OCI-M2 (cell line): ENCODE data around the gene FAM131A.
"Not testable (repeated sequence)": the region's sequence is repeated elsewhere in the genome, so short reads cannot be mapped to it uniquely, and the experiment has no call there.

Experiments used
- DNase-seq: peaks from one replicate; lab custom pipeline; 2025; ENCODE audit not compliant: unreplicated experiment; lab: John Stamatoyannopoulos, UW

Gene FAM131A

DNA sequence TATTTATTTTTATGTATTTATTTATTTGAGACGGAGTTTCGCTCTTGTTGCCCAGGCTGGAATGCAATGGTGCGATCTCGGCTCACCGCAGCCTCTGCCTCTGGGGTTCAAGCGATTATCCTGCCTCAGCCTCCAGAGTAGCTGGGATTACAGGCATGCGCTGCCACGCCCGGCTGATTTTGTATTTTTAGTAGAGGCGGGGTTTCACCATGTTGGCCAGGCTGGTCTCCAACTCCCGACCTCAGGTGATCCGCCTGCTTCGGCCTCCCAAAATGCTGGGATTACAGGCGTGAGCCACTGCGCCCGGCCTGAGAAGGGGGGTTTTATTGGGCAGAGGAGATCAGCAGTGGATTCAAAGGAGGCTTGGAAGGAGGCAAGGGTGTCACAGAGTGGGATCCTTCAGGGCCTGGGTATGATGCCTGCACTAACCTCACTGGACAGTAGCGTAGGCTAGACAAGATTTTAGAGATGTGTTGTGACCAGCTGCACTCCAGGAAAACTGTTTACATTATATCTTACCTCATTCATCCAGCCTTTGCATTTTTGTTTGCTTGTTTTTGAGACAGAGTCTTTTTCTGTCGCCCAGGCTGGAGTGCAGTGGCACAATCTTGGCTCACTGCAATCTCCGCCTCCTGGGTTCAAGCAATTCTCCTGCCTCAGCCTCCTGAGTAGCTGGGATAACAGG is 2.2 kb downstream of the FAM131A start:
- DNase-seq, result not testable (repeated sequence)

DNA sequence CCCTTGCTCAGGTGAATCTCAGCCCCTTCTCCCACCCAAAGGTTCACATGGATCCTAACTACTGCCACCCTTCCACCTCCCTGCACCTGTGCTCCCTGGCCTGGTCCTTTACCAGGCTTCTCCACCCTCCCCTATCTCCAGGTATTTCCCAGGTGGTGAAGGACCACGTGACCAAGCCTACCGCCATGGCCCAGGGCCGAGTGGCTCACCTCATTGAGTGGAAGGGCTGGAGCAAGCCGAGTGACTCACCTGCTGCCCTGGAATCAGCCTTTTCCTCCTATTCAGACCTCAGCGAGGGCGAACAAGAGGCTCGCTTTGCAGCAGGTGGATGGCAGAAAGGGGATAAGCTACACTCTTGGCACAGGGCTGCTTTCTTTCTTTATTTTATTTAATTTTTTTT is 4.5 kb downstream of the FAM131A start:
- DNase-seq, result no peak

DNA sequence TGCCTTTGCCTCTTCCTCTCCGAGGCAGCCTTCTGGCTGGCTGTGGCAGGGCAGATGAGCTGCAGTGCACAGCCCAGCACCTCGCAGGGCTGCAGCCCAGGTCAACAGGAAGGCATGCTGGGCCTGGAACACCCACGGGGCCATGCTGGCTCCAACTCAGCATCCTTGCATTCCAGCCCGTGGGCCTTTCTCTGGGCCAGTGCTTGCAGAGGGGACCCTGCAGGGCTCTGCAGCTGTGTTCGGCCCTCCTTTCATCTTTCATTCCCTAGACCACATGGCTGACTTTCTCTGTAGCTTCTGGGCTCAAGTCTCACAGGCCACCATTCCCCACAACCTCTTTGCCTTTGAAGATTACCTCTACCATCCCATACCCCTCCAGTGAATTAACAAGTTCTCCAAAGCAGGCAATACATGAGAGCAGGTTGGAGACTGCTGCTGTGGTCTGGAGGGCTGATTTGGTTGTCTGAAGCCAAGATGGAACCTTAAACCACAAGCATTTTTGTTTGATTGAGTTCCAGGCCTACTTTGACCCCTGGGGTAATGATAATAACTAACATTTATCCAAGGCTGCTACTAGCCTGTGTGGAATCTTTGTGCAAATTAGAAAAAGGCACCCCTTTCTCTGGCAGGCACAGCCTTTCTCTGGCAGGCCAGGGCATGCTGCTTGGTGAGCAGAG is 5.9 kb downstream of the FAM131A start:
- no peak for DNase-seq

- no peak for DNase-seq
These were observed 7.3 kb downstream of the FAM131A start for GRCh38 chr3:184344579-184345316.

GRCh38 chr3:184345317-184346144 is 8.1 kb downstream of the FAM131A start:
- no peak for DNase-seq

DNA sequence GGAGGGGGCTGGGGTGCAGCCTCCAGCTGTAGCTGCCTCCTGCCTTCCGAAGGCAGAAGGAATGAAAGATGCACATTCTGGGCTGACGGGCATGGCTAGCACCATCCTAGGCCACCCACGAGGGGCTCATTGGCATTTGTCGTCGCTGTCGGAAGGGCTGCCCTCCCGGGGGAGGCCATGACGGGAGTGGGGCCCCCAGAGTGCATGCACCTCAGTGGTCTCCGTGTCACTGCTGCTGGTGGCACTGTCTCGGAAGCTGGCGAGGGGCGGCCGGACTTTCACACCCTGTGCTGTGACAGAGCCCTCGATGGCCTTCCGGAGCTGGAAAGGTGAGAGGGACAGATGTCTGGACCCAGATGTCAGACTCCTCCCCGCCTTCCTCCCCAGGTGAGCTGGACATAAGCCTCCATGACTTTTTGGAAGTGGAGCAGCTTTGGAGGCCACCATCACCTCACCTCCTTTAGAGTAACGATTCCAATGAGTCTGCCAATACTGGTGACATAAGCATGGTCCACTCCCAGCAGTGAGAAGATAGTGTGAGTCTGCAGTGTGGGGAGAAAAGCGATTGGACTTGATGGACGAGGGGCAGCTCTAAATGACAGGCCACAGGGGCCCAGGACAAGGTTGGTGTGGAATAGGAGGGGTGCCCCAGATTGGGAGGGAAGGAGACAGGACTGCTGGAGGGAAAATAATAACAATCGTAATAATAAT is 9.2 kb downstream of the FAM131A start:
- no peak for DNase-seq

DNA sequence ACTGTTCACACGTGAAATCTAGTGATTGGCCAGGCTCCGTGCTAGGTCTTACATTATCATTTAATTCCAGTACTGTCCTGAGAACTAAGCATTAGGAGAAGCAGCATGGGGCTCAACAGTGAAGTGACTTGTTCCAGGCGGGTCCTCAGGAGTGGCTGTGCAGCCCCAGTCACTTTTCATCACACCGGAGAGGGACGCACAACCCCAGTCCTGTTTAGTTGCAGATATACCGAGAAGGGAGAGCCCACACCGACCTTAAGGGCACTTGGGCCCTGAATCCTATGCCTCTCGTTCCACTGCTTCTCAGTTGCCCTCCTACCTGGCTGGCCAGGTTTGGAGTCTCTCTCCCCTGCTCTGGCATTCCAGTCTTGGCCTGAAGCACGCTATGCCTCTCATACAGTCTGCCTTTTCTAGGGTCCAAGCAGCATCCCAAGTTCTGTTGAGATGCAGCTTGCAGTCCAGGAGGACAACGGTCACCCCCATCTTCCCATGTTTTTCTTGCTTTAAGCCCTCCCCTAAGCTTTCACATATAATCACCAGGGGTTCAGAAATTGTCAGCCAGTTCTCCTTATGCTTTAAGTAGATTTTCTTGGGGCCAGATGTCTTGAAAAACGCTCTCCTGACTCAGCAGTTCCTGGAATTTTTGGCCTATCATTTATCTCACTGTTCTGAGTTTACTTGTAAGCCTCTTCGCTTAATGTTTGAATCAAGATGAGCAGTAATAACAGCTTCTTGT is 10.1 kb downstream of the FAM131A start:
- no peak for DNase-seq

DNA sequence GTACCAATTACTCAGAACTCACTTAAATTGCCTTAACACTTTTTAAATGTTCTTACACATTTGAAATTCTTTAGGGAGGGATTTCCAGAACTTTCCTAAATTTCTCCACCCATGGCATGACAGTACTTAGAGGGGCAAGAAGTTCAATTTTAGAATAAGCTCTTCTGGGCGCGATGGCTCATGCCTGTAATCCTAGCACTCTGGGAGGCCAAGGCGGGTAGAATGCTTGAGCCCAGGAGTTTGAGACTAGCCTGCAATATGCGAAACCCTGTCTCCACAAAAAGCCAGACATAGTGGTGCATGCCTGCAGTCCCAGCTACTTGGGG is 10.6 kb downstream of the FAM131A start:
- no peak for DNase-seq

DNA sequence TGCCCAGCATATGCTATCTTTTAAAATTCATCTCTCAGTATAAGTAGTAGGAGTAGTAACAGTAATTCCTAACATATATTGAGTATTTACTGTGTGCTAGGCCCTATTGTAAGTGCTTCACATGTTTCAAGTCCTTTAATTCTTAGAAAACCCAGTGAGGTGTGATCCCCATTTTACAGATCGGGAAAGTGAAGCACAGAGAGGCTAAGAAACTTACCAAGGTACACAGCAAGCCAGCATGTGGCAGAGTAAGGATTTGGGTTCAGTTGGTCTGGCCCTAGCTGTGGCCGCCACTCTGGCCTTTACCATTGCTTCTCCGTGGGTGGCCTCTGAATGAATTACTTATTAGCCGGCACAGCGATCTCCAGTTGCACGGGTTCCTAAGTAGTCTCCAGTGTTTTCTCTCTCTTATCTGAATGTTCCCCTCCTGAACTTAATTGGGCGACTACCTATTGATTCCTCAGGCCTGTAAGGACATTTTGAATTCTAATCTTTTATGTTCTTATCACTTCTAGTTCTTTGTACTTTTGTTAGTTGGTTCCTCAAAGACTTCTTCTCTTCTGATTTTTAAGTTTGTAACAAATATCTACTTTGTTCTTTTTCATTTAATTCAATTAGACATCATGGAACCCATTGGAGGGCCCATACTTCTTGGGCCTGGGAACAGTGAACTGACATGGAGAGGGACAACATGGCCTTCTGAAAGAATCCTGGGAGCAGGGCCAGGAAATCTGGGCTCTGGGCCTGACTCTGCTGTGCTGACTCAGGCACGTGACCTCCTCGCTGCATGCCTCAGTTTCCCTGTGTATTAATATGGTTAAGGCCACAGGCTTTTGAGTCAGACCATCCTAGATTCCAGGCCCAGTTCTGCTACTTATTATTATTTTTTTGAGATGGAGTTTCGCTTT is 12.4 kb downstream of the FAM131A start:
- DNase-seq, result no peak

GRCh38 chr3:184350618-184351017 is 13.2 kb downstream of the FAM131A start:
- DNase-seq, result no peak

- no peak for DNase-seq
These were observed 14.2 kb downstream of the FAM131A start for GRCh38 chr3:184351511-184352148.

GRCh38 chr3:184352149-184352785 is 14.9 kb downstream of the FAM131A start:
- DNase-seq, result no peak

GRCh38 chr3:184352897-184353545 is 15.6 kb downstream of the FAM131A start:
- no peak for DNase-seq

DNA sequence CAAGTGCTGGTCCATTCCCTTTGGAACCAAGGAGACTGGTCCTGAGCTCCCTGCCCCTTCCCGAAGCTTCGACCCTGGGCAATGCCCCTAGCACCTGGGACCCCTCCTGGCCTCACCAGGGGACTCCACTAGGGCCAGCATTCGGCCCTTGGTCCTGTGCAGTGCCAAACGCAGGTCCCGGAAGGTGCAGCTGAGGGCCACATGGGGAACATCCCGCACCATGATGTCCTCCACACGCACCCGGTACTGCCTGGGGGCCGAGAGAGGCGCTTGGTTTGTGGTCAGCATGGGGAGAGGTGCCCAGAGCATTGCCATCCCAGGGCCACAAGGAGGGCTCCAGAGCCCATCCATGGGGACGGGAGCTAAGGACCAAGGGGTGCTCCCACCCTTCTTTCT is 16.1 kb downstream of the FAM131A start:
- no peak for DNase-seq

GRCh38 chr3:184354121-184354728 is 16.8 kb downstream of the FAM131A start:
- no peak for DNase-seq

GRCh38 chr3:184354754-184355153 is 17.4 kb downstream of the FAM131A start:
- no peak for DNase-seq
